HG02970 (cell line): ENCODE data around the gene PDYN.
"Not testable (repeated sequence)": the region's sequence is repeated elsewhere in the genome, so short reads cannot be mapped to it uniquely, and the experiment has no call there.

Experiments used
- ATAC-seq: cut with Tn5 transposase; IDR thresholded peaks from one replicate; pipeline ENCODE4 v1.9.1; 2021; ENCODE audit warnings: mild to moderate bottlenecking, moderate library complexity, moderate number of reproducible peaks; ENCODE audit not compliant: unreplicated experiment, low FRiP score

The PDYN gene

DNA sequence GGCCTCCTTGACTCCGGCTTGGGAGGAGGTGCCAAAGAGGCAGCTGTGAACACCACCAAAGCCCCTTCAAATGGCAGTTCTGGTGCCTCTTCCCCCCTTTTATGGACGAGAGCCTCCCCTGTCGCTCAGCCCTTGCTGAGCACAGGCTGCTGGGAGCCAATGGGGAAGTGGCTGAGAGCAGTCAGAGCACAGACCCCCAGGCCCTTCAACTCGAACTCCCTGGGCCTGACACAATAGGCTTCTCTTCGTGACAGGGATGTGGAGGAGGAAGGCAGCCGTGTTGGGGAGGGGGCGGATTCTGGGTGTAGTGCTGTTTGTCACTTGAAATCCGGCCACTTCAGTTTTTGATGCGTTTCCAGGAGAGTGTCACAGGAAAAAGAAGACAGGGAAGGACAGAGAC lies at the start of gene PDYN:
Gene PDYN (minus strand): TSS at position 73 of the 400 bp plus-strand sequence. CDS start 10,974 bp downstream, outside the sequence.
- no peak for ATAC-seq

DNA sequence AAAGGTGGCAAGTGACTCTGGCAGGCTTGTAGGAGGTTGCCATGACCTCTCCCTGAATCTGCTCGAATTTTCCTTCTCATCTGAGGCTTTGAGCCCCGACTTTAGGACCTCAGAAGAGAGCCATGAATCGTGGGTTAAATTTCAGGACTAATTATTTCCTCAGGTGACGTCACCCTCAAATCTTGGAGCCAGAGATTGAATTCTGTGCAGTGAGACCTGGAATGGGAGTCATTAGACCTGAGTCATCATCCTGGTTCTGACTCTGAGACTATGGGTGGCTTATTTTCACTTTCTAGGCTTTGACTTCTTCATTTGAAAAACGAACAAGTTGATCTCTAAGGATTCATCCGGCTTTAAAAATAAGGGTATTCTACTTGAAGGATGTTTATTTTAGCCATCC lies 48.5 kb upstream of the PDYN start:
- no peak for ATAC-seq

GRCh38 chr20:2038161-2038560 lies 44.3 kb upstream of the PDYN start:
- no peak for ATAC-seq

DNA sequence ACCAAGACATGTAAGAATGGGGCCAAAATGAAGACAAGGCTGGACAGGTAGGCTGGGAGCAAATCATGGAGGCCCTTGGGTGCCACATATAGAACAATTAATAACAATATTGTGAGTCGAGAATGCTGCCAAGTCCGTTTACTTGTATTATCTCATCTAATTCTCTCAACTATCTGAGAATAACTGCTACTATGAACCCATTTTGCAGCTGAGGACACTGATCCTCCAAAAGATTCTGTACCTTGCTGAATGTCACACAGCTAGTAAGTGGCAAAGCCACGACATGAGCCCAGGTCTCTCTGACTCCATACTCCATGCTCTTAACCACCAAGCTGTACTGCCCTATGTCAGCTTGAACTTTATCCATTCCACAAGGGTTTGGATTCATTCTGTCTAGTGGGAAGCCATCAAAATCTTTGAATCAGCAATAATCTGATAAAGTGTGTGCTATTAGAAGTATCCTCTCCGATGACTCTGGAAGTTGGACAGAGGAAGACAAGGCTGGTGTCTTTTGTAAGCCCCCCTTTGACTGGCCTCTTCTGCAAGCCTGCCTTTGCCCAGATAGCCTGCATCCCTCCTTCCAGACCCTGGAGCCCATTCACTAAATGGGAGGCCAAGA lies 43.5 kb upstream of the PDYN start:
- ATAC-seq: no peak

GRCh38 chr20:2036357-2036756 lies 42.5 kb upstream of the PDYN start:
- ATAC-seq: not testable (repeated sequence)

DNA sequence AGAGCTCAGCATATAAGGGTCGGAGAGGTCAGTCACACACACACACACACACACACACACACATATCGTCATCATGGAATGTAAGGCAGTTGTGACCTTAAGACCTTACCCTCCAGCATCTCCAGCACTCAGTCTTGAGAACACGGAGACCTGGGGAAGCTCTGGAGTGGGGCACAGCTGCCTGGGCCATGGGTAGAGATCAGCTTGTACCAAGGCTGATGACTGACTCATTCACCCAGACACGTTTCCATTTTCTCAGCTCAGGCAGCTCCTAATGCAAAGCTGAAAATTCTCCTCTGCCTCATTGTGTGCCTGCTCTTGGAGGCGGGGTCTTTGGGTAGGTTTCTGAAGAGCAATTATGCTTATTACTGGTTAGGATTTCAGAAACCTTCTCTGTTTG lies 38.3 kb upstream of the PDYN start:
- no peak for ATAC-seq

DNA sequence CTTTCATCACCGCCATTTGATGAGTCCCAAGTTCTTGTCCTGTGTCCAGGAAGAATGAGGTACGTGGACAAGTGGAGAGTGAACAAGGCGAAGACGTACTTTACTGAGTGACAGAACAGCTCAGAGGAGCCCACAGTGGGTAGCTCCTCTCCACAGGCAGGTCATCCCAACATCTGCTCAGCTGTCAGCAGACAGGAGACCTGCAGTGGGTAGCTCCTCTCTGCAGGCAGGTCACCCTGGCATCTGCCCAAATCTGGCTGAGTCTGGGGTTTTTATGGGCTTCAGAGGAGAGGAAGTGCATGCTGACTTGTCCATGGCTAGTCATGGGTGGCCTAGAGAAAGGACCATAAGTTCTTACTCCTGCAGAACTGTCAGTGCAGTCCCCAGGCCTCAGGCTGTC lies 32.7 kb upstream of the PDYN start:
- ATAC-seq: no peak

GRCh38 chr20:2026004-2026403 lies 32.1 kb upstream of the PDYN start:
- ATAC-seq: no peak

DNA sequence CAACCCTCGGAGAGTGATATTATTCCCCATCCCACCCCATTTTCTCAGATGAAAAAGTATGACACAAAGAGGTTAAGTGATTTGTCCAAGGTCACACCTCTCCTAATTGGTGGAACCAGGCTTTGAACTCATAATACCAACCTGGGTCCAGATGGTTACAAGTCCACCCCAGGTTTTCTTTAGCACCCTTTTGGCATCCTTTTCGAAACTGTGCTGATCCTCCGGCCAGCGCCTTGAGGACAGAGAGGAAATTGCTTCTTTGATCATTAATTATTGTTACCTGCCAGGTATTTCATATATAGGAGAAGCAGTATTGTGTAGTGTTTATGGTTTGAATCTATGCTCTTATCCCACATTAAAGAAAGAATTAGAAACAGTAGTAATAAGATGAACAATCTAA lies 29.3 kb upstream of the PDYN start:
- no peak for ATAC-seq

- ATAC-seq: no peak
Observed at GRCh38 chr20:2022163-2022562, 28.3 kb upstream of the PDYN start.

DNA sequence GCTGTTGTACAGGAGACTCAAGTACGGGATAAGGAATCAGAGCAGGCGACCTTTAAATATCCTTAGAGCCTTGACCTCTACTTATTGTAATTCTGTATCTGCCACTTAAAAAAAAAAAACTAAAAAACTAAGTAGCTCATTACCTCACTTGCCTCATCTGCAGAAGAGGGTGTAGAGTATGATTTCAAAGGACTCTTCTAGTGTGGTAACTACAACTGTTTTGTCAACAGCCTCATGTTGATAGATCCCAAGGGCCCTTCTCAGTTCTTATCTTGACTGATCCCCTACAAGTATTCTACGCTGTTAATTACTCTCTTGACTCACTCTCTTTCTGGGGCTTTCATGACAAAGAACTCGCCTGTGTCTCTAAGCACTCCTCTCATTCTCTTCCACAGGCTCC lies 16.7 kb upstream of the PDYN start:
- no peak for ATAC-seq

GRCh38 chr20:2006452-2007361 lies 12.8 kb upstream of the PDYN start:
- ATAC-seq: no peak

GRCh38 chr20:2005831-2006426 lies 12.1 kb upstream of the PDYN start:
- ATAC-seq: no peak

- ATAC-seq: no peak
Observed at GRCh38 chr20:2005359-2005758, 11.5 kb upstream of the PDYN start.

- ATAC-seq: no peak
Observed at GRCh38 chr20:2004171-2004570, 10.3 kb upstream of the PDYN start.

DNA sequence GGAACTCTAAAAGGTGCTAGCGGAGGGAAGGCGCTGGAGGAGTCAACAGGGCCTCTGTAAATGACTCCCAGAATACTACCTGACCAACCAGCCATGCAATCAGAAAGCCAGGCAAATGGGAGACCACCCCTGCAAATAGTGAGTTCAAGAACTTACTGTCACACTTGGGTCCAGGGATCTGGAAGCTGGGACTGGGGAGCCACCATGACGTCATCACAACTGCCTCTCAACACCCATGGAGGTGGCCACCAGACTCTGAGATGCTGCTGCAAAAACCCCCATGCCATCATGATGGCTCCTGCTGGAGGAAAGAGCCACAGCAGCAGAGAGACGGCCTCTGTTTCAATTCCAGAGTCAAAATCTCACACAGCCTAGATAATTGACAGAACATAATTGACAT lies 8.5 kb upstream of the PDYN start:
- no peak for ATAC-seq

- ATAC-seq: no peak
Observed at GRCh38 chr20:2001119-2001518, 7.3 kb upstream of the PDYN start.

DNA sequence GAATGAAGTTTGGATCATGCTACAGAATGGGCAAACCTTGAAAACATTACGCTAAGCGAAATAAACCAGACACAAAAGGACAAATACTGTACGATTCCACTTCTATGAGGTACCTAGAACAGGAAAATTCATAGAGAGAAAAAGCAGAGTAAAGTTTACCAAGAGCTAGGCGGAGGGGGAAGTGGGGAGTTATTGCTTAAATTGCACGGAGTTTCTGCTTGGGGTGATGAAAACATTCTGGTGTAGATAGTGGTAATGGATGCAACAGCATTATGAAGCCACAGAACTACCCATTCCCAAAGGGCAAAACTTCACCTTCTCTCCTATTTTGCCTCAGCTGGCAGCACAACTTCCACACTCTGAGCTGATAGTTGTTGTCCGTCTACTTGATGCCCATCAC lies 6.4 kb upstream of the PDYN start:
- ATAC-seq: no peak

- no peak for ATAC-seq
Observed at GRCh38 chr20:1998715-1999114, 4.9 kb upstream of the PDYN start.

DNA sequence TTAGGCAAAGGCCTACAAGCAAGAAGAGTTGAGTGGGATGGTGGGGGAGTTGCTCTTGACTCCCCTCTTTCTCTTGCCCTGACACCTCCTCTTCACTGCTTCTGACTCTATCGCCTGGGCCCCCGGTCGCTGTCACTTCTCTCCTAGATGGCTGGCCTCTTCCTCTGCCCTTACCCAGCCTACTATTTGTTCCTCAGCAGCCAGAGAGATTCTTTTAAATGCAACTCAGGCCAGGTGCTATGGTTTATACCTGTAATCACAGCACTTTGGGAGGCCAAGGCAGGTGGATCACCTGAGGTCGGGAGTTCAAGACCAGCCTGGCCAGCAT lies 4.3 kb upstream of the PDYN start:
- no peak for ATAC-seq

DNA sequence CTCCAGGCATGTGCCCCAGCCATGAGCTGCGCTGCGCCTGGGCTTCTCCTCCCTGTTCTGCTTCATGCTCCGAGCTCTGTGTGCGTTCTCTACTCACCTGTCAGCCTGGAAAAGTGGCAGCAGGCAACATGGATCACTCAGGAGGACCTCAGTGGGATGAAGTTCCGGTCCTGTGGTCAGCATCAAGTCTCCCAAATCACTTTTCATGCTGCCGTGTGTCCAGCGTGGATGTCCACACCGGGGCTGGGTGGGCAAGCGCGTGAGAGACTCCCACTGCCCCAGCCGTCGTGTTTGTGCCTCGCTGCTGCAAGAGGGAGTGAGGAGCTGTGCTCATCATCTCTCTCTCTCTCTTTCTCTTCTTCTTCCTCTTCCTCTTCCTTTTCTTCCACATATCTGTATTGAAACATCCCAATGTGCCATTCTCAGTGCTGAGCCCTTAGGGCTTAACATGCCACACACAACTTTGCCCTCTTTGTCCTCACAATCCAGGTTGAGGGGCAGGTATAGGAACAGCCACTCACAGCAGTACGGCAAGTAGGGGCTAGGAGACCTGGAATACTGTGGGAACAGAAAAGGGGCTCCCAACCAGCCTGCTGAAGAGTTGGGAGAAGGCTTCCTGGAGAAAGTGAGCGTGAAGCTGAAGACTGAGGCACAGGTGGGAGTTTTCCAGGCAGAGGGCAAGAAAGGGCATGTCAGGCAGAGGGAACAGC lies 3.8 kb upstream of the PDYN start:
- no peak for ATAC-seq
